ENCODE results near the gene GPC5. TPM values are rescaled to one million over a fixed set of nuclear protein-coding genes. Genes with fewer than 3 reads are reported as not detected.

Gene GPC5
- total and polyA plus RNA-seq, 2 of the 8 experiments (the other 6 are each of a cell fraction or from before 2014, with no cell fraction given), result 0.20 to 0.39 TPM

- CTCF ChIA-PET (ENCODE audit: partially characterized antibody), result interaction anchor here (0.8 to 0.9 kb wide), 2 partner anchors 26 to 246 kb away, joined by 3 read pairs; no protein-coding TSS in a partner anchor
- TF ChIP-seq SRF (IDR thresholded peaks at IDR 0.05; ENCODE audit: low read depth, low read length) (no peak), HDAC2 (IDR thresholded peaks at IDR 0.05; ENCODE audit: borderline replicate concordance in 1 of 2, low read depth in 2 of 2, low read length in 2 of 2) (no peak), CHD1 (IDR thresholded peaks at IDR 0.05; ENCODE audit: low read depth, low read length) (no peak), EGR1 (IDR thresholded peaks at IDR 0.05; ENCODE audit: borderline replicate concordance, low read depth, low read length) (no peak), RAD21 (IDR thresholded peaks at IDR 0.05 in 1 of 2, conservative IDR thresholded peaks at IDR 0.05 in 1 of 2; ENCODE audit: low read depth in 2 of 2, low read length in 2 of 2) (no peak), POLR2AphosphoS5 (IDR thresholded peaks at IDR 0.05; ENCODE audit: low read depth, low read length) (no peak), TBP (IDR thresholded peaks at IDR 0.05; ENCODE audit: low read depth, low read length) (no peak), CHD2 (IDR thresholded peaks at IDR 0.05; ENCODE audit: low read length) (no peak), FOSL1 (IDR thresholded peaks at IDR 0.05; ENCODE audit: insufficient read depth, low read depth, low read length) (no peak), JUND (IDR thresholded peaks at IDR 0.05; ENCODE audit: low read length) (no peak)
Observed at GRCh38 chr13:91621161-91621560, 222.7 kb downstream of the GPC5 start.

More at GRCh38 chr13:91621161-91621560, 222.7 kb downstream of the GPC5 start:
- POLR2A ChIA-PET (ENCODE audit: partially characterized antibody), result no interaction called here
- H3K23ac ChIP-seq (ENCODE audit: insufficient read length), result no peak overlapping the region
- no peak overlapping the region for H2AFZ ChIP-seq (ENCODE audit: low read length)
- H2BK20ac ChIP-seq (ENCODE audit: low read length), result no peak overlapping the region
- FAIRE-seq, result no peak
- no peaks in the 10 kb centered on the region for H3K27me3 ChIP-seq (replicated peaks in 1 of 4; ENCODE audit: control insufficient read depth in 3 of 4, extremely low read depth in 1 of 4, insufficient read depth in 3 of 4, low read length in 3 of 4)
- H3K23me2 ChIP-seq (ENCODE audit: low read depth, low read length), result no peaks in the 10 kb centered on the region
- no peak overlapping the region for H3K4me3 ChIP-seq (ENCODE audit: extremely low read depth in 1 of 4, insufficient read depth in 2 of 4, low read depth in 3 of 4, low read length in 4 of 4)
- no peak overlapping the region for H3K27ac ChIP-seq (ENCODE audit: low read depth, low read length)
- 76% methylated on average over 3 of the region's 3 CpGs; no CpG with 5 or more reads in 1 of the 2 experiments for WGBS, 2 experiments (ENCODE audit: extremely low coverage in 1 of 2, insufficient coverage in 1 of 2, insufficient read length in 1 of 2, insufficient replicate concordance in 2 of 2, low coverage in 1 of 2, low lambda C conversion rate in 2 of 2, missing lambda C conversion rate in 1 of 2)
- no peak overlapping the region for H3K18ac ChIP-seq (ENCODE audit: extremely low read depth, low read length)
- H3K14ac ChIP-seq (ENCODE audit: insufficient read length), result no peak overlapping the region
- H4K91ac ChIP-seq (replicated peaks; ENCODE audit: insufficient read length, low read length), result no peak overlapping the region
- no peak overlapping the region for H3K4me2 ChIP-seq (ENCODE audit: insufficient read depth in 1 of 2, low read depth in 2 of 2, low read length in 2 of 2)
- DNase-seq (ENCODE audit: low read depth in 1 of 2, low spot score in 2 of 2), result no peak
- no peaks in the 10 kb centered on the region for H3K9me3 ChIP-seq (ENCODE audit: insufficient read depth in 2 of 2, low read depth in 1 of 2, low read length in 1 of 2)
- no peaks in the 10 kb centered on the region for H3K79me2 ChIP-seq (ENCODE audit: control insufficient read depth in 1 of 2, insufficient read depth in 2 of 2, low read length in 2 of 2)
- H2AK5ac ChIP-seq (ENCODE audit: low read depth, low read length), result no peak overlapping the region
- H2BK120ac ChIP-seq (replicated peaks; ENCODE audit: low read depth, low read length), result no peak overlapping the region
- no peaks in the 10 kb centered on the region for H3K36me3 ChIP-seq (ENCODE audit: control insufficient read depth in 2 of 4, insufficient read depth in 4 of 4, low read length in 3 of 4)
- no peaks in the 10 kb centered on the region for H3K4me1 ChIP-seq (replicated peaks in 1 of 4; ENCODE audit: control insufficient read depth in 3 of 4, insufficient read depth in 4 of 4, low read length in 3 of 4)
- no peak overlapping the region for H2BK12ac ChIP-seq (ENCODE audit: low read depth, low read length)
- H4K5ac ChIP-seq (ENCODE audit: insufficient read length, low read depth, low read length), result no peak overlapping the region
- no peak overlapping the region for H4K8ac ChIP-seq (ENCODE audit: extremely low read depth, insufficient read depth, low read length)
- no peak overlapping the region for H3K9ac ChIP-seq (replicated peaks in 1 of 4; ENCODE audit: extremely low read depth in 1 of 4, low read depth in 3 of 4, low read length in 3 of 4)
- H3K4ac ChIP-seq (replicated peaks; ENCODE audit: insufficient read length, low read depth, low read length), result no peak overlapping the region
- no peak overlapping the region for H3K56ac ChIP-seq (replicated peaks; ENCODE audit: insufficient read length, low read depth, low read length)
- H4K20me1 ChIP-seq (replicated peaks in 1 of 2; ENCODE audit: control insufficient read depth in 1 of 2, insufficient read depth in 2 of 2, low read length in 2 of 2), result no peaks in the 10 kb centered on the region
- no peaks in the 10 kb centered on the region for H3K79me1 ChIP-seq (ENCODE audit: low read depth, low read length)
- H2BK15ac ChIP-seq (ENCODE audit: low read length), result no peak overlapping the region
- no peak overlapping the region for H2BK5ac ChIP-seq (ENCODE audit: low read depth, low read length)

All from H1 (cell line).